ENCODE results near the gene FAM72C.
"Not testable (repeated sequence)": the region's sequence is repeated elsewhere in the genome, so short reads cannot be mapped to it uniquely, and the experiment has no call there.

DNA sequence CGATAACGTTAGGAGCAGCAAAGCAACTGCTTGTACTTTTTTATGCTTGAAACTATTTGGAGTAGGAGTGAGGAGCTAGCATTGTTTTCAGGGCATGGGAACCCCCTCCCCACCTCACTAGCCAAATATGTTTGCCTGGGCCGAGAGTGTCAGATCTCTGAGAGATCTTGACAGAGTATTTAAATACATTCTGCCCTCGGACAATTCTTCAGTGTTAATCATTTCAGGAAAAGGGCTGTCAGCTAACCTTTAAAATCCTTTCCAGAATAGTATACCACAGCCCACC, 17.6 kb upstream of the FAM72C start:
- TF ChIP-seq, protein P1, sequence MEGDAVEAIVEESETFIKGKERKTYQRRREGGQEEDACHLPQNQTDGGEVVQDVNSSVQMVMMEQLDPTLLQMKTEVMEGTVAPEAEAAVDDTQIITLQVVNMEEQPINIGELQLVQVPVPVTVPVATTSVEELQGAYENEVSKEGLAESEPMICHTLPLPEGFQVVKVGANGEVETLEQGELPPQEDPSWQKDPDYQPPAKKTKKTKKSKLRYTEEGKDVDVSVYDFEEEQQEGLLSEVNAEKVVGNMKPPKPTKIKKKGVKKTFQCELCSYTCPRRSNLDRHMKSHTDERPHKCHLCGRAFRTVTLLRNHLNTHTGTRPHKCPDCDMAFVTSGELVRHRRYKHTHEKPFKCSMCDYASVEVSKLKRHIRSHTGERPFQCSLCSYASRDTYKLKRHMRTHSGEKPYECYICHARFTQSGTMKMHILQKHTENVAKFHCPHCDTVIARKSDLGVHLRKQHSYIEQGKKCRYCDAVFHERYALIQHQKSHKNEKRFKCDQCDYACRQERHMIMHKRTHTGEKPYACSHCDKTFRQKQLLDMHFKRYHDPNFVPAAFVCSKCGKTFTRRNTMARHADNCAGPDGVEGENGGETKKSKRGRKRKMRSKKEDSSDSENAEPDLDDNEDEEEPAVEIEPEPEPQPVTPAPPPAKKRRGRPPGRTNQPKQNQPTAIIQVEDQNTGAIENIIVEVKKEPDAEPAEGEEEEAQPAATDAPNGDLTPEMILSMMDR (conservative IDR thresholded peaks at IDR 0.05; ENCODE audit: low read length), result not testable (repeated sequence)
- not testable (repeated sequence) for TF ChIP-seq EZH2phosphoT487 (IDR thresholded peaks at IDR 0.05; ENCODE audit: borderline replicate concordance)

Data from Loucy (cell line).